Measurements from ENCODE around the gene ZNRF1. TPM values are rescaled to one million over a fixed set of nuclear protein-coding genes. Genes with fewer than 3 reads are reported as not detected.
A peak's percentile ranks its signal among the peaks of the same experiment; 100 is the strongest.

ZNRF1 gene
- total and polyA plus RNA-seq, 8 donors = 5.3 to 11.4 (median 7.9) TPM

DNA sequence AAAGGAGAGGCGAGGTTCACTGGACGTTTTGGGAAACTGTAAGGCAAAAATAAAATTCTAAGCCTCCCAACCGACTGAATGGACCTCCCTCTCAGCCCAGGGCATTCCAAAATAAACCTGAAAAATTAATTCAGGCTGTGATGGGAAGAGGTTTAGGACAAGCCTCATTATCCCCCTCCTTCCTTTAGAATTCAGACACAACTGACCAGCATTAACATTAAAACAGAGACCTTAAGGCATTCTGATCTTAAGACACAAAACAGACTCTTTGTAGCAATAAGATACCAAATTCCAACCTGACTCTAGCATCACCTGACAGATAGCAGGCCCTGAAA, 118.1 kb downstream of the ZNRF1 start:
- Histone ChIP-seq H3K36me3 (no peaks in the 10 kb centered on the region), H3K9me3 (no peaks in the 10 kb centered on the region), H3K4me1 (peaks cover 0 to 7% (median 5%) of the 10 kb centered on the region in 3 donors), H3K4me3 (peak overlapping the region in 1 of 4 donors; percentile 55), H3K27me3 (no peaks in the 10 kb centered on the region), H3K27ac (peak overlapping the region in 2 of 4 donors; percentile 73 to 76)
- no peak for FAIRE-seq
- DNase-seq = no peak
- ATAC-seq = no peak
- intact Hi-C loops (cut with DNase I) = loop anchor here in 1 of 3 donors (10.0 kb wide), 1 partner anchor 252 kb away; no protein-coding TSS in a partner anchor
- WGBS, 2 donors = 17 to 26% methylated on average over 3 of the region's 3 CpGs
- TF ChIP-seq, protein P1, sequence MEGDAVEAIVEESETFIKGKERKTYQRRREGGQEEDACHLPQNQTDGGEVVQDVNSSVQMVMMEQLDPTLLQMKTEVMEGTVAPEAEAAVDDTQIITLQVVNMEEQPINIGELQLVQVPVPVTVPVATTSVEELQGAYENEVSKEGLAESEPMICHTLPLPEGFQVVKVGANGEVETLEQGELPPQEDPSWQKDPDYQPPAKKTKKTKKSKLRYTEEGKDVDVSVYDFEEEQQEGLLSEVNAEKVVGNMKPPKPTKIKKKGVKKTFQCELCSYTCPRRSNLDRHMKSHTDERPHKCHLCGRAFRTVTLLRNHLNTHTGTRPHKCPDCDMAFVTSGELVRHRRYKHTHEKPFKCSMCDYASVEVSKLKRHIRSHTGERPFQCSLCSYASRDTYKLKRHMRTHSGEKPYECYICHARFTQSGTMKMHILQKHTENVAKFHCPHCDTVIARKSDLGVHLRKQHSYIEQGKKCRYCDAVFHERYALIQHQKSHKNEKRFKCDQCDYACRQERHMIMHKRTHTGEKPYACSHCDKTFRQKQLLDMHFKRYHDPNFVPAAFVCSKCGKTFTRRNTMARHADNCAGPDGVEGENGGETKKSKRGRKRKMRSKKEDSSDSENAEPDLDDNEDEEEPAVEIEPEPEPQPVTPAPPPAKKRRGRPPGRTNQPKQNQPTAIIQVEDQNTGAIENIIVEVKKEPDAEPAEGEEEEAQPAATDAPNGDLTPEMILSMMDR (IDR thresholded peaks at IDR 0.05) = no peak

DNA sequence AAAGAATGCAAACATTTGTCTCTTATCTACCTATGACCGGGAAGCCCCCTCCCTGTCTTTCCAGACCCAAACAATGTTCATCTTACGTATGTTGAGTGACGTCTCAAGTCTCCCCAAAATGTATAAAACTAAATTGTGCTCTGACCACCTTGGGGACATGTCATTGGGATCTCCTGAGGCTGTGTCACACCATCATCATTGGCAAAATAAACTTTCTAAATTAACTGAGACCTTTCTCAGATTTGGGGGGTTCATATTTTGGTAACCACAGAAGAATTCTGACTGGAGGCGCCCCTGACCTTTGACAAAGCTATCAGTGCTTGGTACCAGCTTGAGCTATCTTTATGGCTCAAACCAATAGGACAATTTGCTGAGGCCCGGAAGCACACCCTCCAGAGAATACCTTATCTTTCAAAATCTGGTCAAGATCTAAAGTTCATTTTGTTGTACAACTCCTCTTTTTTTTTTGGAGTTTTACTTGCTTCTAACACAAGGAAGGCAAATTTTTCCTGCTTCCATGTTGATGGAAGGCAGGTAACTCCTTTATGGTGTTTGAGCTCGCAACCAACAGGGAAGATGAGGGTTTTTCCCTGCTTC, 120.2 kb downstream of the ZNRF1 start:
- FAIRE-seq (no peak), DNase-seq (no peak), ATAC-seq (no peak)
- no peak overlapping the region for H3K4me3 ChIP-seq
- intact Hi-C loops (cut with DNase I) = loop anchor here in 1 of 3 donors (10.0 kb wide), 1 partner anchor 254 kb away; no protein-coding TSS in a partner anchor
- peaks cover 0 to 7% (median 5%) of the 10 kb centered on the region in 3 donors for H3K4me1 ChIP-seq
- no peaks in the 10 kb centered on the region for H3K9me3 ChIP-seq
- no peak overlapping the region for H3K27ac ChIP-seq
- no peaks in the 10 kb centered on the region for H3K36me3 ChIP-seq
- TF ChIP-seq, protein P1 (IDR thresholded peaks at IDR 0.05) = no peak
- H3K27me3 ChIP-seq = no peaks in the 10 kb centered on the region
- 82 to 86% methylated on average over 6 of the region's 6 CpGs for WGBS, 2 donors

DNA sequence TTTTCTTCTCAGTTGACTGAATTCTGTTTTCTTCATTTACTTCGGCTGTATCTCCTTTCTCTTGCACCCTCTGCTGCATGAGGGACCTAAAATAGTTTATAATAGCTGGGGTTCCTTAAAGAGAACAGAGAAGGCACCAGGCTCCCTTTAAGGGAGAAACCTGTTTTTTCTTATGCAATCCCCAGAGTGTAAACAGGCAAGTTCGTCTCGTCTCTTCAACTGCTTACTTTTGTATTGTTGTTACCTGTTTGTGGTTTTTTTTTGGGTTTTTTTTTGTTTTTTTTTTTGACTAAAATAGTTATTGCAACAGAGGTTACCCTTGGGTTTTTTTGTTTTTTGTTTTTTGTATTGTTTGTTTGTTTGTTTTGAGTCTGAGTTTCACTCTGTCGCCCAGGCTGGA, 121.4 kb downstream of the ZNRF1 start:
- no peak overlapping the region for H3K4me3 ChIP-seq
- H3K27ac ChIP-seq = no peak overlapping the region
- H3K36me3 ChIP-seq = no peaks in the 10 kb centered on the region
- H3K27me3 ChIP-seq = no peaks in the 10 kb centered on the region
- DNase-seq = no peak
- no peak for ATAC-seq
- H3K9me3 ChIP-seq = no peaks in the 10 kb centered on the region
- FAIRE-seq = no peak
- peaks cover 0 to 6% (median 3%) of the 10 kb centered on the region in 3 donors for H3K4me1 ChIP-seq
- WGBS, 2 donors = 53 to 59% methylated on average over 4 of the region's 4 CpGs
- TF ChIP-seq, protein P1 (IDR thresholded peaks at IDR 0.05) = no peak
- intact Hi-C loops (cut with DNase I) = no loop called here

DNA sequence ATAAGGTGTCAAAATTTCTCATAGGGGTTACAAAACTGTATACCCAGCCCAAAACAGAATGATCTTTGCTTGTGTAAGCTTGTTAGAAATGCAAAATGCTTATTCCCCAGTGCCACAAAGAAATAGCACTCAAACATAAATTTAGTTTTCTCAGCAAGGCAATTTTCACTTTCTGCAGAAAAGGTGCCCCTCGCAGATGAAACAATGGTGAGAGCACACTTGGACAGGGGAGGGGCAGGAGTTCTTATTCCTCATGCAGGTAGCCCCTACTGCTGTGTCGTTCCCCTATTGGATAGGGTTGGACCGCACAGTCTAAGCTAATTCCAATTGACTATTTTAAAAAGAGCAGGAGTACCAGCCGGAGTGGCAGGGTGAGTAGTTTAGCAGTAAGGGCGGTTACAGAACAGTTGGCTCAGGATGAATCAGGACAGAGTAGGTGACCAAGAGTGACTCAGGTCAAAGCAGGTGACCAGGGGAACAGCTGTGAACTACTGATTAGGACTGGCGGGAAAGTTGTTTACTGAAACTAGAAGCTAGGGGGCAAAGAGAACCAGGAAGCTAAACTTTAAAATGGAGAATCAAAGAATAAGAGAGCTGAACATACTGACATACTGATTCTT, 123.2 kb downstream of the ZNRF1 start:
- no peak for DNase-seq
- Histone ChIP-seq H3K36me3 (no peaks in the 10 kb centered on the region), H3K4me1 (no peaks in the 10 kb centered on the region), H3K4me3 (no peak overlapping the region), H3K27ac (no peak overlapping the region), H3K9me3 (no peaks in the 10 kb centered on the region), H3K27me3 (no peaks in the 10 kb centered on the region)
- WGBS, 2 donors = 82 to 88% methylated on average over 6 of the region's 6 CpGs
- TF ChIP-seq, protein P1 (IDR thresholded peaks at IDR 0.05) = no peak
- ATAC-seq = no peak
- intact Hi-C loops (cut with DNase I) = no loop called here
- no peak for FAIRE-seq

DNA sequence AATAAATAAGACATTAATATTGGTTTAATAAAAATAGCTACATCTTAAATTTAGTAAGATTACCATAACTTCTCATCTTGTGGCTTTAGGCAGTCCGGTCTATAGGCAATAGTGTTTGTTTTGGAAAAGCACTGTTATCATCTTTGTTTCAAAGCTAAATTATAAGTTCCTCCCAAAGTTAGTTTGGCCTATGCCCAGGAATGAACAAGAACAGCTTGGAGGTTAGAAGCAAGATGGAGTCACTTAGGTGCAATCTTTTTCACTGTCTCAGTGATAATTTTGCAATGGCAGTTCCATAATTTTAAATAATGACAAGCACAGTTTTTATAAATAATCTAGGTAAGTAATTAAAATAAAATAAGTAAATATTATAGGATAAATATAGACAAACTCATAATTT, 123.8 kb downstream of the ZNRF1 start:
- intact Hi-C loops (cut with DNase I) = no loop called here
- ATAC-seq (no peak), FAIRE-seq (no peak), DNase-seq (no peak)
- TF ChIP-seq, protein P1 (IDR thresholded peaks at IDR 0.05) = no peak
- Histone ChIP-seq H3K9me3 (no peaks in the 10 kb centered on the region), H3K36me3 (no peaks in the 10 kb centered on the region), H3K4me3 (no peak overlapping the region), H3K4me1 (no peaks in the 10 kb centered on the region), H3K27me3 (no peaks in the 10 kb centered on the region), H3K27ac (no peak overlapping the region)
- 94 to 95% methylated on average over 1 of the region's 1 CpG for WGBS, 2 donors
